ENCODE measurements around the gene SGTA. TPM values are rescaled to one million over a fixed set of nuclear protein-coding genes. Genes with fewer than 3 reads are reported as not detected.

Gene SGTA
- polyA plus RNA-seq, 1 donor (not counting 4 experiments of a cell fraction or from before 2014, with no cell fraction given), result 36.1 TPM

- Histone ChIP-seq H3K27ac (ENCODE audit: control insufficient read depth, insufficient read depth, low read length) (no peak overlapping the region), H3K4me3 (ENCODE audit: control insufficient read depth in 2 of 3, extremely low read depth in 1 of 3, insufficient read depth in 2 of 3, low read depth in 1 of 3, low read length in 3 of 3) (no peak overlapping the region), H3K79me2 (ENCODE audit: control insufficient read depth, insufficient read depth, low read length) (peaks cover 7% of the 10 kb centered on the region), H3K4me1 (ENCODE audit: control insufficient read depth, extremely low read depth, insufficient read depth, low read length) (no peaks in the 10 kb centered on the region), H3K36me3 (ENCODE audit: control insufficient read depth in 2 of 2, extremely low read depth in 1 of 2, insufficient read depth in 2 of 2, low read length in 2 of 2) (peaks cover 28 to 56% of the 10 kb centered on the region in 2 experiments), H4K20me1 (ENCODE audit: control insufficient read depth, extremely low read depth, insufficient read depth, low read length) (no peaks in the 10 kb centered on the region), H3K4me2 (ENCODE audit: control insufficient read depth, extremely low read depth, insufficient read depth, low read depth, low read length) (no peak overlapping the region), H3K9ac (ENCODE audit: control insufficient read depth, extremely low read depth, insufficient read depth, low read length) (no peak overlapping the region), H3K9me1 (ENCODE audit: control insufficient read depth, extremely low read depth, insufficient read depth, low read length) (no peaks in the 10 kb centered on the region), H2AFZ (ENCODE audit: control insufficient read depth, low read length) (no peak overlapping the region), H3K9me3 (ENCODE audit: control insufficient read depth, low read depth, low read length) (no peaks in the 10 kb centered on the region), H3K27me3 (ENCODE audit: control insufficient read depth, extremely low read depth, insufficient read depth, low read length) (no peaks in the 10 kb centered on the region)
- no peak for DNase-seq (ENCODE audit: low read depth, low spot score)
- FAIRE-seq, result no peak
- TF ChIP-seq CTCF (optimal IDR thresholded peaks at IDR 0.05 in 1 of 3, IDR thresholded peaks at IDR 0.05 in 1 of 3, conservative IDR thresholded peaks at IDR 0.05 in 1 of 3; ENCODE audit: extremely low read depth in 1 of 3, insufficient read depth in 2 of 3, low read length in 3 of 3), result no peak
- no peak for TF ChIP-seq EZH2 (IDR thresholded peaks at IDR 0.05; ENCODE audit: low read length)
- dilution Hi-C loops (cut with MboI; ENCODE audit: extremely low pct_ligation_motif_present, low sequenced_read_pairs), result no loop called here
Observed at GRCh38 chr19:2798733-2799132, 15.7 kb upstream of the SGTA start.

GRCh38 chr19:2798158-2798685 lies 15.1 kb upstream of the SGTA start:
- Histone ChIP-seq H3K4me2 (ENCODE audit: control insufficient read depth, extremely low read depth, insufficient read depth, low read depth, low read length) (no peak overlapping the region), H3K4me3 (ENCODE audit: control insufficient read depth in 2 of 3, extremely low read depth in 1 of 3, insufficient read depth in 2 of 3, low read depth in 1 of 3, low read length in 3 of 3) (no peak overlapping the region), H3K36me3 (ENCODE audit: control insufficient read depth in 2 of 2, extremely low read depth in 1 of 2, insufficient read depth in 2 of 2, low read length in 2 of 2) (peaks cover 27 to 58% of the 10 kb centered on the region in 2 experiments), H3K27me3 (ENCODE audit: control insufficient read depth, extremely low read depth, insufficient read depth, low read length) (no peaks in the 10 kb centered on the region), H3K4me1 (ENCODE audit: control insufficient read depth, extremely low read depth, insufficient read depth, low read length) (no peaks in the 10 kb centered on the region), H4K20me1 (ENCODE audit: control insufficient read depth, extremely low read depth, insufficient read depth, low read length) (no peaks in the 10 kb centered on the region), H3K9ac (ENCODE audit: control insufficient read depth, extremely low read depth, insufficient read depth, low read length) (no peak overlapping the region), H3K9me1 (ENCODE audit: control insufficient read depth, extremely low read depth, insufficient read depth, low read length) (no peaks in the 10 kb centered on the region), H2AFZ (ENCODE audit: control insufficient read depth, low read length) (no peak overlapping the region), H3K27ac (ENCODE audit: control insufficient read depth, insufficient read depth, low read length) (no peak overlapping the region), H3K79me2 (ENCODE audit: control insufficient read depth, insufficient read depth, low read length) (peaks cover 7% of the 10 kb centered on the region), H3K9me3 (ENCODE audit: control insufficient read depth, low read depth, low read length) (no peaks in the 10 kb centered on the region)
- FAIRE-seq, result no peak
- dilution Hi-C loops (cut with MboI; ENCODE audit: extremely low pct_ligation_motif_present, low sequenced_read_pairs), result no loop called here
- no peak for DNase-seq (ENCODE audit: low read depth, low spot score)
- TF ChIP-seq CTCF (optimal IDR thresholded peaks at IDR 0.05 in 1 of 3, IDR thresholded peaks at IDR 0.05 in 1 of 3, conservative IDR thresholded peaks at IDR 0.05 in 1 of 3; ENCODE audit: extremely low read depth in 1 of 3, insufficient read depth in 2 of 3, low read length in 3 of 3), result no peak
- no peak for TF ChIP-seq EZH2 (IDR thresholded peaks at IDR 0.05; ENCODE audit: low read length)

All from keratinocyte (primary cell).